Pancreas (tissue), 10 donors: ENCODE measurements around the gene NEMP1. TPM values are rescaled to one million over a fixed set of nuclear protein-coding genes. Genes with fewer than 3 reads are reported as not detected.

Experiments used
- ATAC-seq, 4 donors: fragments of 200-7000 bp; cut with Tn5 transposase; one replicate each; pipeline versions ENCODE4 v1.8.0 to v1.9.1; 2020; ENCODE audit warnings: mild to moderate bottlenecking in 4 of 4, moderate library complexity in 4 of 4
- DNase-seq, 6 donors: peaks; one replicate each; pipeline ENCODE4 v3.0.0-alpha.2; 2020
- FAIRE-seq: peaks from 2 replicates; lab custom pipeline; 2012; peaks lifted over from hg19 to GRCh38; lab: Jason Lieb, UNC
- H3K27ac ChIP-seq, 4 donors: fragments of 200-600 bp; sonication (generic); 1 replicate in 3 of 4; 2 replicates in 1 of 4; pipeline versions ENCODE4 v1.5.0 to v1.8.0; 2020
- H3K27me3 ChIP-seq, 4 donors: fragments of 200-600 bp; one replicate each; pipeline ENCODE4 v1.8.0; 2021
- H3K36me3 ChIP-seq, 3 donors: fragments of 200-600 bp; sonication (generic) in 1 of 3; one replicate each; pipeline versions ENCODE4 v1.5.0 to v1.8.0; 2020 to 2021
- H3K4me1 ChIP-seq, 3 donors: fragments of 200-600 bp; one replicate each; pipeline ENCODE4 v1.8.0; 2021
- H3K4me3 ChIP-seq, 4 donors: fragments of 200-600 bp; sonication (generic) in 2 of 4; one replicate each; pipeline versions ENCODE4 v1.5.0 to v1.8.0; 2020 to 2021
- H3K9me3 ChIP-seq, 4 donors: fragments of 200-600 bp; one replicate each; pipeline ENCODE4 v1.8.0; 2021
- WGBS, 2 donors: extraction: QIAGEN DNeasy Blood & Tissue Kit; methylation state at CpG; one replicate each; pipeline ENCODE4 v1.1.7; 2013; 5-methylcytosine and 5-hydroxymethylcytosine counted together
- intact Hi-C, 3 donors: fragments of 100-400 bp; cut with DNase I; formaldehyde crosslinking; loops; one replicate each; pipeline versions ENCODE4 v1.11.1 to v1.14.2; 2022
- polyA plus RNA-seq, 2 donors: library from polyadenylated mRNA; stranded (reverse); fragments of 200-250 nt; gene quantifications; one replicate each; pipeline ENCODE4 v1.2.3, GENCODE V29; 2013
- total RNA-seq, 6 donors: library from RNA; stranded (reverse); fragmentation: NEBNext Ultra II Directional in 4 of 6; extraction: Animal tissue kit (Norgen Biotek cat#: 25700) in 4 of 6; gene quantifications; one replicate each; pipeline versions ENCODE4 v1.2.1 to v1.2.4, GENCODE V29; 2021 to 2023
- TF ChIP-seq, protein P1 (sequence below), 4 donors: fragments of 200-600 bp; sonication (generic) in 3 of 4; IDR thresholded peaks; one replicate each; pipeline versions ENCODE4 v1.5.0 to v1.8.0; 2021; ENCODE audit warnings: antibody characterized with exemption in 4 of 4
- donor health status: healthy with polysubstance abuse.
- donor health status: DM: no; HTN: no; CAD: no; lungs with moderate emphysema.
- donor health status: DM: no; HTN: no; CAD: no.
- donor health status: control.
- donor health status: control.
- donor health status: Bipolar disorder and iron deficiency.
- donor health status: DM: yes; HTN: yes; CAD: no.
- donor health status: DM: no; HTN: no; CAD: no.
- donor health status: DM: no; HTN: no; CAD: no.
- donor health status: DM: yes; HTN: yes; CAD: no.

Gene NEMP1, protein sequence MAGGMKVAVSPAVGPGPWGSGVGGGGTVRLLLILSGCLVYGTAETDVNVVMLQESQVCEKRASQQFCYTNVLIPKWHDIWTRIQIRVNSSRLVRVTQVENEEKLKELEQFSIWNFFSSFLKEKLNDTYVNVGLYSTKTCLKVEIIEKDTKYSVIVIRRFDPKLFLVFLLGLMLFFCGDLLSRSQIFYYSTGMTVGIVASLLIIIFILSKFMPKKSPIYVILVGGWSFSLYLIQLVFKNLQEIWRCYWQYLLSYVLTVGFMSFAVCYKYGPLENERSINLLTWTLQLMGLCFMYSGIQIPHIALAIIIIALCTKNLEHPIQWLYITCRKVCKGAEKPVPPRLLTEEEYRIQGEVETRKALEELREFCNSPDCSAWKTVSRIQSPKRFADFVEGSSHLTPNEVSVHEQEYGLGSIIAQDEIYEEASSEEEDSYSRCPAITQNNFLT
- total RNA-seq (1 to 10 TPM; 3.2 to 5.7 (median 4.0) TPM), polyA plus RNA-seq (1 to 10 TPM; 1.1 to 2.4 TPM)

DNA sequence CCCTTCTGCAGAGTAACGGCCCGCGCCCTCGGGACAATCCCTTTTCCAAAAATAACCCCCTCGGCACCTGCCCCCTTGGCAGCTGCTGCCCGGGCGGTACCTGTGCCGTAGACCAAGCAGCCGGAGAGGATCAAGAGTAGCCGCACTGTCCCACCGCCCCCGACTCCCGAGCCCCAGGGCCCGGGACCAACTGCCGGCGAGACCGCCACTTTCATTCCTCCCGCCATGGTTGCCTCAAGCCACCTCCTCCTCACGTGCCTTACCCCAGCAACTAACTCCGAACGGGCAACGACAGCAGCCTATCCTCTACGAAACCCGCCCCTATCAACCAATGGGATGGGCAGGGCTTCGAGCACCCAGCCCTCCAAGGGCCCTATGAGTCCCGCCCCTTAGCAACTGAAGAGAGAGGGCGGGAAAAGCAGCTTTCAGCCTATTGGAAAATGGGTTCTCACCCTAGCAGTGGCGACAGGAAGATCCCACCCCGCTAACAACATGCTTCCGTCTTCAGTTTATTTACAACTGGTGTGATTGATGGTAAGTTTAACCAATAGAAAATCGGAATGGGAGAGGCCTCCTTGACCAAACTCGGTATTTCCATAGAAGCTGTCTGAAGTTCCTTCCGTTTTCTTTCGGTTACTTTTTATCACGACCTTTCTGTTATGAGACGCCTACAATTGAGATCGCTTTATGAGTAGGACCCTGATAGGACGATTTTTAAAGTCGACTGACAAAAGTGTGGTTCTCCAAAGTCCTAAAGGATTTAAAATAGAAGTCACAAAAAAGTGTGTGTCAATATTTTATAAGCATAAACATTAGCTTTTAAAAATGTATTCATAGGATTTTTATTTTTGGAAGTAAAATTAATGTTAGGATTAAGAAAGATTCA lies at the start of gene NEMP1:
Gene NEMP1, minus strand, starts transcription at position 273 of the 886 bp plus-strand sequence. Its CDS starts 46 bp downstream, at position 227.
- peak; percentile 78 to 98 (median 97) for DNase-seq
- H3K4me1 ChIP-seq: peaks cover 3 to 10% (median 7%) of the 10 kb centered on the region in 3 donors
- no peaks in the 10 kb centered on the region for H3K9me3 ChIP-seq
- intact Hi-C loops: no loop called here
- FAIRE-seq: peak; percentile 99
- H3K4me3 ChIP-seq: peak within 1 kb of the TSS; percentile 55 to 85 (median 68)
- 0 to 1% methylated on average over 39 of the region's 39 CpGs for WGBS, 2 donors
- ATAC-seq: peak; percentile 99 to 100 (median 100)
- peak within 1 kb of the TSS; percentile 46 to 90 (median 67) for H3K27ac ChIP-seq
- H3K27me3 ChIP-seq: no peaks in the 10 kb centered on the region
- H3K36me3 ChIP-seq: no peaks in the 10 kb centered on the region
- TF ChIP-seq, protein P1, sequence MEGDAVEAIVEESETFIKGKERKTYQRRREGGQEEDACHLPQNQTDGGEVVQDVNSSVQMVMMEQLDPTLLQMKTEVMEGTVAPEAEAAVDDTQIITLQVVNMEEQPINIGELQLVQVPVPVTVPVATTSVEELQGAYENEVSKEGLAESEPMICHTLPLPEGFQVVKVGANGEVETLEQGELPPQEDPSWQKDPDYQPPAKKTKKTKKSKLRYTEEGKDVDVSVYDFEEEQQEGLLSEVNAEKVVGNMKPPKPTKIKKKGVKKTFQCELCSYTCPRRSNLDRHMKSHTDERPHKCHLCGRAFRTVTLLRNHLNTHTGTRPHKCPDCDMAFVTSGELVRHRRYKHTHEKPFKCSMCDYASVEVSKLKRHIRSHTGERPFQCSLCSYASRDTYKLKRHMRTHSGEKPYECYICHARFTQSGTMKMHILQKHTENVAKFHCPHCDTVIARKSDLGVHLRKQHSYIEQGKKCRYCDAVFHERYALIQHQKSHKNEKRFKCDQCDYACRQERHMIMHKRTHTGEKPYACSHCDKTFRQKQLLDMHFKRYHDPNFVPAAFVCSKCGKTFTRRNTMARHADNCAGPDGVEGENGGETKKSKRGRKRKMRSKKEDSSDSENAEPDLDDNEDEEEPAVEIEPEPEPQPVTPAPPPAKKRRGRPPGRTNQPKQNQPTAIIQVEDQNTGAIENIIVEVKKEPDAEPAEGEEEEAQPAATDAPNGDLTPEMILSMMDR (IDR thresholded peaks at IDR 0.05): no peak

DNA sequence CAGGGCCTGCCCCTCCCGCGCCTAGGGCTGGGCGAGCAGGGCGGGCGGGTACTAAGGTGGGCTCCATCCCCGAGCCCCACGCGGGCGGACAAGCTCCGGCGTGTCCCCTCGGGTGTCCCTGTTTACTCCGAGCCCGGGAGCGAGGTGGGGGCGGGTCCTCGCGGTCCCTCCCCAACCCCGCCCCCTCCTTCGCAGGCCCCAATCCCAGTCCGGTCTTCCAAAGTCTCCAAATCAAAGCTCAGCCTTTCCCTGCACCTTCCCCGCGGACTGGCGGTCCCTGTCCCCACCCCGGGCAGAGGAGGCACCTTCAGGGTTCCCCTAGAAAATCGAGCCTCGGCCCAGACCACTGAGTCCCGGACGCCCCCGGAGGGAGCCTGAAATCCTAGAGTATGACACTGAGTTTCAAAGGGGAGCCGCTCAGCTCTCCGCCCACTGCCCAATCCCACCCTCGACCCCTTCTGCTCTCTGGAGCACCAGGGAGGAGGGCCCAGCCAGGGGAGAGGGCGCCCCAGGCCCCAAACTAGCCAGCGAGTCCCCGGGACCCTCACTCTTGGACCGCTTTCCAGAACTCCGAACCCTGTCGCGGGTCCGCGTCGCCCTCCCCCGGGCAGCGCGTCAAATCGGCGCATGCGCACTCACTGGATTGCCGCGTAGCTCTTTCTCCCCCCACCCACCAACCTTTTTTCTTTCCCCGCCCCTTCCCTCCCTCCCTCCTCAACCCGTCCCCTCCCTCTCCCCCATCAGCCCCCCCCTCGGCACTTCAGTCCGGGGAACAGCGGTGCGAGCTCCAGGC lies 49.3 kb upstream of the NEMP1 start, which contains the start of gene LRP1:
Gene LRP1, plus strand, starts transcription at position 758 of the 793 bp plus-strand sequence. CDS start 482 bp downstream, outside the sequence.
- TF ChIP-seq, protein P1 (IDR thresholded peaks at IDR 0.05): no peak
- H3K27ac ChIP-seq: peak within 1 kb of the TSS; percentile 83 to 96 (median 90)
- H3K36me3 ChIP-seq: no peaks in the 10 kb centered on the region
- intact Hi-C loops: no loop called here
- FAIRE-seq (no peak), DNase-seq (peak; percentile 72 to 92 (median 88)), ATAC-seq (peak; percentile 83 to 85 (median 85))
- H3K4me1 ChIP-seq: peaks cover 0 to 9% (median 7%) of the 10 kb centered on the region in 3 donors
- WGBS, 2 donors: 0 to 1% methylated on average over 49 to 57 of the region's 57 CpGs
- H3K9me3 ChIP-seq: no peaks in the 10 kb centered on the region
- H3K4me3 ChIP-seq: peak within 1 kb of the TSS; percentile 57 to 91 (median 70)
- no peaks in the 10 kb centered on the region for H3K27me3 ChIP-seq

DNA sequence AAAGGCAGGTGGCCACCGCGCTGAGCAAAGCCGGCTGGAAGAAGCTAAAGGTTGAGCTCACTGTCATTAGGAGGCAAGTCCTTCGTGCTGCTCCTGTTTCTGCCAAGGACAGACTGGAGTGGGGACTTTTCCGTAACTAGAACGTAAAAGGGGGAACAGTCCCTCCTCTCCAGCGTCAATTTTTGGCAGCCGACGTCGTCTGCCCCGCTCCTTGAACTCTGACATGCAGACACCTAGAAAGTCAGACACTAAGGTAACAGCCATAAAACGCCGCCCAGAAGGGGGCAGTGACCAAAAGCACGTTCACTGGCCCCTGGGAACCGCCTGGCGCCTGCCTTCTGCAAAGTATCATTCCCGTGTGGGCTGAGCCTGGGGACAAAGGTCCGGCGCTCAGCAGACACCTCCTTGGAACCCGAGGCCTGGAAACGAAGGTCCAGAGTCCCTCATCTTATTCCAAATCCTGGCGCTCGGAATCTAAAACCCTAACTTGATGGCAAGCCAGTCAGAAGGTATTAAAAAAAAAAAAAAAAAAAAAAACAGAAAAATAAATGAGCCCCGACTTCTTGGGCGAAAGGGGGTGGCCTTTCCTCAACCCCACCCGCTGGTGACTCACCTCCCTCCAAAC lies 48.6 kb upstream of the NEMP1 start:
- Histone ChIP-seq H3K4me1 (peaks cover 0 to 9% (median 7%) of the 10 kb centered on the region in 3 donors), H3K9me3 (no peaks in the 10 kb centered on the region), H3K27ac (peak overlapping the region; percentile 83 to 96 (median 90)), H3K27me3 (no peaks in the 10 kb centered on the region), H3K4me3 (peak overlapping the region; percentile 57 to 91 (median 70)), H3K36me3 (no peaks in the 10 kb centered on the region)
- TF ChIP-seq, protein P1 (IDR thresholded peaks at IDR 0.05): no peak
- intact Hi-C loops: no loop called here
- DNase-seq (peak; percentile 77 to 91 (median 84)), FAIRE-seq (no peak), ATAC-seq (peak; percentile 79 to 84 (median 82))
- WGBS, 2 donors: 1 to 2% methylated on average over 26 of the region's 26 CpGs

DNA sequence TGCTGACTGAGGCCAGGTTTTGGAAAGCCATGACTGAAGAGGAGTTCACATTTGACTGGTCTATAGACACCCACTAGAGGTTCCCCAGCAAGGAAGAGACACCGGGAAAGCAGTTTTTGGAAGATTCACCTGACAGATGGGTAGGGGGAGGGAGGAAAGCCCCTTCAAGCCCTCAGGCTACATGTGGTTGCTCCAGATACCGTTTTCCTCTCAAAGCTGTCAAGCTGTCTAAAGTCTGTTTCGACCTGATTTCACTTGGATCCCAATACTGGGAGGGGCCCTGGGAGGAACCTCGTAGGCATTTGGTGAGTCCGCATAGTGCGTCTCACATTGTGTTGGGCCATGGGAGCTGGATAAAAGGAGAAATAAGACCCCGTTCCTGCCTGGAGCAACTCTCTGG lies 48.0 kb upstream of the NEMP1 start:
- FAIRE-seq: no peak
- Histone ChIP-seq H3K27ac (peak overlapping the region; percentile 83 to 96 (median 90)), H3K9me3 (no peaks in the 10 kb centered on the region), H3K36me3 (no peaks in the 10 kb centered on the region), H3K27me3 (no peaks in the 10 kb centered on the region), H3K4me3 (peak overlapping the region in 3 of 4 donors; percentile 67 to 91 (median 72)), H3K4me1 (peaks cover 0 to 9% (median 7%) of the 10 kb centered on the region in 3 donors)
- WGBS, 2 donors: 33 to 34% methylated on average over 7 of the region's 7 CpGs
- no peak for ATAC-seq
- intact Hi-C loops: no loop called here
- no peak for DNase-seq
- TF ChIP-seq, protein P1 (IDR thresholded peaks at IDR 0.05): no peak
